HEK293 (cell line): ENCODE measurements around the gene PHKA2.
"Not testable (repeated sequence)": the region's sequence is repeated elsewhere in the genome, so short reads cannot be mapped to it uniquely, and the experiment has no call there.

ENCODE experiments used
- ZBTB7A ChIP-seq: fragments of 450-650 bp; formaldehyde crosslinking; IDR thresholded peaks from 2 replicates; pipeline ENCODE4 v1.5.1; 2016; ENCODE audit warnings: low read depth, missing biosample characterization, missing genetic modification characterization
- ZNF121 ChIP-seq: fragments of 450-650 bp; formaldehyde crosslinking; IDR thresholded peaks from 2 replicates; pipeline ENCODE4 v1.5.1; 2016; ENCODE audit warnings: missing biosample characterization, missing genetic modification characterization
- TF ChIP-seq, protein P1 (sequence below): sonication (generic); formaldehyde crosslinking; IDR thresholded peaks from 2 replicates; pipeline ENCODE4 v1.8.1; 2022; ENCODE audit warnings: mild to moderate bottlenecking, moderate library complexity, missing genetic modification reagents

DNA sequence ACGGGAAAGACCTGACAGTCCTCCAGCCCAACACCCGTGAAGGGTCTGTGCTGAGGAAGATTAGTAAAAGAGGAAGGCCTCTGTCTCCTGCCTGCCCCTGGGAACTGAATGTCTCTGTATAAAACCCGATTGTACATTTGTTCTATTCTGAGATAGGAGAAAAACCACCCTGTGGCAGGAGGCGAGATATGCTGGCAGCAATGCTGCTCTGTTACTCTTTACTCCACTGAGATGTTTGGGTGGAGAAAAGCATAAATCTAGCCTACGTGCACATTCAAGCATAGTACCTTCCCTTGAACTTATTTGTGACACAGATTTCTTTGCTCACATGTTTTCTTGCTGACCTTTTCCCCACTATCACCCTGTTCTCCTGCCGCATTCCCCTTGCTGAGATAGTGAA lies 3.7 kb downstream of the PHKA2 start:
- TF ChIP-seq, protein P1, sequence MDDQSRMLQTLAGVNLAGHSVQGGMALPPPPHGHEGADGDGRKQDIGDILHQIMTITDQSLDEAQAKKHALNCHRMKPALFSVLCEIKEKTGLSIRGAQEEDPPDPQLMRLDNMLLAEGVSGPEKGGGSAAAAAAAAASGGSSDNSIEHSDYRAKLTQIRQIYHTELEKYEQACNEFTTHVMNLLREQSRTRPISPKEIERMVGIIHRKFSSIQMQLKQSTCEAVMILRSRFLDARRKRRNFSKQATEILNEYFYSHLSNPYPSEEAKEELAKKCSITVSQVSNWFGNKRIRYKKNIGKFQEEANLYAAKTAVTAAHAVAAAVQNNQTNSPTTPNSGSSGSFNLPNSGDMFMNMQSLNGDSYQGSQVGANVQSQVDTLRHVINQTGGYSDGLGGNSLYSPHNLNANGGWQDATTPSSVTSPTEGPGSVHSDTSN (CRISPR knock-in tag) = not testable (repeated sequence)
- not testable (repeated sequence) for TF ChIP-seq ZNF121 (tag by site-specific recombination); ZBTB7A
